Pulmonary artery endothelial cell (primary cell): ENCODE results near the gene FAM219A. TPM values are rescaled to one million over a fixed set of nuclear protein-coding genes. Genes with fewer than 3 reads are reported as not detected.

ENCODE experiments used
- DNase-seq: peaks from one replicate; pipeline ENCODE4 v3.0.0-alpha.2; 2011; ENCODE audit warnings: low read depth, low spot score
- total RNA-seq: library from RNA; depleted of rRNA; stranded (reverse); fragments of >200 nt; gene quantifications from 2 replicates; pipeline ENCODE4 v1.2.3, GENCODE V29; 2014

FAM219A gene
- total RNA-seq, 1 donor from 2014 or later = 11.1 TPM

- DNase-seq = no peak
Observed at GRCh38 chr9:34400686-34401602, 57.4 kb downstream of the FAM219A start.

GRCh38 chr9:34400275-34400674 lies 58.1 kb downstream of the FAM219A start:
- DNase-seq = no peak

- DNase-seq = no peak
Observed at GRCh38 chr9:34399729-34400128, 58.6 kb downstream of the FAM219A start.

- no peak for DNase-seq
Observed at GRCh38 chr9:34398875-34399274, 59.5 kb downstream of the FAM219A start.

- no peak for DNase-seq
Observed at GRCh38 chr9:34396276-34397214, 61.8 kb downstream of the FAM219A start.

GRCh38 chr9:34392511-34392910 lies 65.9 kb downstream of the FAM219A start:
- DNase-seq = no peak

- no peak for DNase-seq
Observed at GRCh38 chr9:34387239-34387638, 71.1 kb downstream of the FAM219A start.

GRCh38 chr9:34386656-34387055 lies 71.7 kb downstream of the FAM219A start:
- no peak for DNase-seq

- no peak for DNase-seq
Observed at GRCh38 chr9:34385561-34386230, 72.7 kb downstream of the FAM219A start.

- DNase-seq = no peak
Observed at GRCh38 chr9:34384368-34385165, 73.8 kb downstream of the FAM219A start.

GRCh38 chr9:34383904-34384303 lies 74.5 kb downstream of the FAM219A start:
- DNase-seq = no peak

- no peak for DNase-seq
Observed at GRCh38 chr9:34382879-34383278, 75.5 kb downstream of the FAM219A start.

GRCh38 chr9:34382054-34382453 lies 76.3 kb downstream of the FAM219A start:
- no peak for DNase-seq

GRCh38 chr9:34381323-34381722 lies 77.0 kb downstream of the FAM219A start:
- DNase-seq = no peak

- DNase-seq = no peak
Observed at GRCh38 chr9:34380511-34381315, 77.7 kb downstream of the FAM219A start.

- DNase-seq = no peak
Observed at GRCh38 chr9:34380034-34380510, 78.3 kb downstream of the FAM219A start.

GRCh38 chr9:34379334-34380033 lies 78.9 kb downstream of the FAM219A start:
- peak; percentile 55 for DNase-seq

- DNase-seq = no peak
Observed at GRCh38 chr9:34378376-34379060, 79.9 kb downstream of the FAM219A start.

- no peak for DNase-seq
Observed at GRCh38 chr9:34377404-34377746, 81.0 kb downstream of the FAM219A start.
